ENCODE data around the gene GRIA4. TPM values are rescaled to one million over a fixed set of nuclear protein-coding genes. Genes with fewer than 3 reads are reported as not detected.

The GRIA4 gene
- total and polyA plus RNA-seq, 4 donors, result not detected

- Histone ChIP-seq H3K9me3 (ENCODE audit: control insufficient read depth in 4 of 4, low read length in 3 of 4) (no peaks in the 10 kb centered on the region), H3K9ac (ENCODE audit: low read depth in 1 of 2, low read length in 2 of 2) (no peak overlapping the region), H3K4me1 (ENCODE audit: control insufficient read depth in 4 of 4, insufficient read depth in 4 of 4, low read length in 3 of 4) (no peaks in the 10 kb centered on the region), H3K27ac (ENCODE audit: low read depth in 1 of 2, low read length in 2 of 2) (no peak overlapping the region), H3K36me3 (ENCODE audit: control insufficient read depth in 4 of 4, insufficient read depth in 3 of 4, low read depth in 1 of 4, low read length in 3 of 4) (no peaks in the 10 kb centered on the region), H3K4me3 (ENCODE audit: low read depth in 1 of 3, low read length in 3 of 3) (no peak overlapping the region), H3K27me3 (ENCODE audit: control insufficient read depth in 4 of 4, insufficient read depth in 4 of 4, low read length in 3 of 4) (no peaks in the 10 kb centered on the region)
- no peak for TF ChIP-seq MAX (IDR thresholded peaks at IDR 0.05)
- TF ChIP-seq ZBTB33 (IDR thresholded peaks at IDR 0.05), result no peak
- TF ChIP-seq FOXA1 (IDR thresholded peaks at IDR 0.05), result no peak
- TF ChIP-seq HNF4A (conservative IDR thresholded peaks at IDR 0.05), result no peak
- TF ChIP-seq RAD21 (IDR thresholded peaks at IDR 0.05), result no peak
- no peak for TF ChIP-seq RXRA (IDR thresholded peaks at IDR 0.05)
- TF ChIP-seq FOXA2 (IDR thresholded peaks at IDR 0.05), result no peak
- TF ChIP-seq TAF1 (conservative IDR thresholded peaks at IDR 0.05), result no peak
- no peak for TF ChIP-seq YY1 (IDR thresholded peaks at IDR 0.05)
- no peak for TF ChIP-seq EGR1 (IDR thresholded peaks at IDR 0.05; ENCODE audit: low read depth in 2 of 2)
- TF ChIP-seq HNF4G (IDR thresholded peaks at IDR 0.05), result no peak
- no peak for TF ChIP-seq CTCF (IDR thresholded peaks at IDR 0.05; ENCODE audit: low read depth, low read length, missing input control)
- no peak for TF ChIP-seq JUND (IDR thresholded peaks at IDR 0.05)
- no peak for TF ChIP-seq ATF3 (IDR thresholded peaks at IDR 0.05)
- WGBS, result 73% methylated on average over 2 of the region's 2 CpGs
- no peak for DNase-seq (ENCODE audit: low spot score)
These were observed 287.3 kb downstream of the GRIA4 start for GRCh38 chr11:105897161-105897560.

- no peak for TF ChIP-seq HNF4A (conservative IDR thresholded peaks at IDR 0.05)
- no peak for TF ChIP-seq JUND (IDR thresholded peaks at IDR 0.05)
- TF ChIP-seq FOXA2 (IDR thresholded peaks at IDR 0.05), result no peak
- no peak for TF ChIP-seq NR2F2 (IDR thresholded peaks at IDR 0.05)
- TF ChIP-seq REST (IDR thresholded peaks at IDR 0.05), result no peak
- TF ChIP-seq ATF3 (IDR thresholded peaks at IDR 0.05), result no peak
- no peak for TF ChIP-seq RXRA (IDR thresholded peaks at IDR 0.05)
- TF ChIP-seq GABPA (IDR thresholded peaks at IDR 0.05 in 1 of 2, conservative IDR thresholded peaks at IDR 0.05 in 1 of 2), result no peak
- no peak for TF ChIP-seq ZBTB33 (IDR thresholded peaks at IDR 0.05)
- TF ChIP-seq CTCF (IDR thresholded peaks at IDR 0.05; ENCODE audit: low read depth, low read length, missing input control), result no peak
- TF ChIP-seq TAF1 (conservative IDR thresholded peaks at IDR 0.05), result no peak
- TF ChIP-seq RAD21 (IDR thresholded peaks at IDR 0.05), result no peak
- no peak for TF ChIP-seq FOXA1 (IDR thresholded peaks at IDR 0.05)
- TF ChIP-seq MAX (IDR thresholded peaks at IDR 0.05), result no peak
- TF ChIP-seq EGR1 (IDR thresholded peaks at IDR 0.05; ENCODE audit: low read depth in 2 of 2), result no peak
- TF ChIP-seq HNF4G (IDR thresholded peaks at IDR 0.05), result no peak
- TF ChIP-seq SP1 (IDR thresholded peaks at IDR 0.05), result no peak
- TF ChIP-seq YY1 (IDR thresholded peaks at IDR 0.05), result no peak
- no peaks in the 10 kb centered on the region for H3K36me3 ChIP-seq (ENCODE audit: control insufficient read depth in 4 of 4, insufficient read depth in 3 of 4, low read depth in 1 of 4, low read length in 3 of 4)
- 74% methylated on average over 4 of the region's 4 CpGs for WGBS
These were observed 289.9 kb downstream of the GRIA4 start for GRCh38 chr11:105899772-105900171.

More at GRCh38 chr11:105899772-105900171, 289.9 kb downstream of the GRIA4 start:
- no peak overlapping the region for H3K27ac ChIP-seq (ENCODE audit: low read depth in 1 of 2, low read length in 2 of 2)
- no peaks in the 10 kb centered on the region for H3K27me3 ChIP-seq (ENCODE audit: control insufficient read depth in 4 of 4, insufficient read depth in 4 of 4, low read length in 3 of 4)
- no peak for DNase-seq (ENCODE audit: low spot score)
- no peaks in the 10 kb centered on the region for H3K9me3 ChIP-seq (ENCODE audit: control insufficient read depth in 4 of 4, low read length in 3 of 4)
- H3K4me3 ChIP-seq (ENCODE audit: low read depth in 1 of 3, low read length in 3 of 3), result no peak overlapping the region
- no peaks in the 10 kb centered on the region for H3K4me1 ChIP-seq (ENCODE audit: control insufficient read depth in 4 of 4, insufficient read depth in 4 of 4, low read length in 3 of 4)
- H3K9ac ChIP-seq (ENCODE audit: low read depth in 1 of 2, low read length in 2 of 2), result no peak overlapping the region

All from liver (tissue), 9 donors.